Fibroblast of the aortic adventitia (primary cell): ENCODE results near the gene CSRNP2. TPM values are rescaled to one million over a fixed set of nuclear protein-coding genes. Genes with fewer than 3 reads are reported as not detected.
"Not testable (repeated sequence)": the region's sequence is repeated elsewhere in the genome, so short reads cannot be mapped to it uniquely, and the experiment has no call there.

Experiments
- DNase-seq: peaks from one replicate; pipeline ENCODE4 v3.0.0-alpha.2; 2010; ENCODE audit warnings: low read depth
- H3K4me3 ChIP-seq: 2 replicates; pipeline ENCODE4 v1.5.1; 2011; ENCODE audit warnings: low read depth, mild to moderate bottlenecking, control low read depth, low read length, moderate library complexity
- CTCF ChIP-seq: IDR thresholded peaks from 2 replicates; pipeline ENCODE4 v1.5.1; 2011; ENCODE audit warnings: mild to moderate bottlenecking, low read length, control low read depth, inconsistent platforms; ENCODE audit not compliant: insufficient read depth
- total RNA-seq: library from RNA; depleted of rRNA; stranded (reverse); fragments of >200 nt; gene quantifications from 2 replicates; pipeline ENCODE4 v1.2.3, GENCODE V29; 2012; ENCODE audit warnings: low replicate concordance

CSRNP2 gene
- total RNA-seq, 1 donor = 19.1 TPM

GRCh38 chr12:51021694-51022093, 61.7 kb downstream of the CSRNP2 start:
- no peak overlapping the region for H3K4me3 ChIP-seq
- DNase-seq = no peak
- TF ChIP-seq CTCF = no peak

GRCh38 chr12:51020448-51021182, 62.8 kb downstream of the CSRNP2 start:
- no peak overlapping the region for H3K4me3 ChIP-seq
- DNase-seq = no peak
- no peak for TF ChIP-seq CTCF

GRCh38 chr12:51019927-51020326, 63.5 kb downstream of the CSRNP2 start:
- no peak overlapping the region for H3K4me3 ChIP-seq
- no peak for DNase-seq
- no peak for TF ChIP-seq CTCF

- no peak for DNase-seq
- no peak for TF ChIP-seq CTCF
- no peak overlapping the region for H3K4me3 ChIP-seq
Measured at GRCh38 chr12:51018956-51019355, 64.4 kb downstream of the CSRNP2 start.

GRCh38 chr12:51017452-51017851, 65.9 kb downstream of the CSRNP2 start:
- no peak for DNase-seq
- no peak overlapping the region for H3K4me3 ChIP-seq
- no peak for TF ChIP-seq CTCF

GRCh38 chr12:51014467-51014866, 68.9 kb downstream of the CSRNP2 start:
- not testable (repeated sequence) for H3K4me3 ChIP-seq, DNase-seq

GRCh38 chr12:51013441-51013840, 70.0 kb downstream of the CSRNP2 start:
- TF ChIP-seq CTCF = no peak
- no peak for DNase-seq
- no peak overlapping the region for H3K4me3 ChIP-seq
